GF-D8 (cell line): ENCODE data around the gene ELMO1.

ENCODE experiments used
- DNase-seq: peaks from one replicate; lab custom pipeline; 2025; lab: John Stamatoyannopoulos, UW

The ELMO1 gene

GRCh38 chr7:37346761-37347160 is 101.9 kb downstream of the ELMO1 start:
- DNase-seq = no peak

DNA sequence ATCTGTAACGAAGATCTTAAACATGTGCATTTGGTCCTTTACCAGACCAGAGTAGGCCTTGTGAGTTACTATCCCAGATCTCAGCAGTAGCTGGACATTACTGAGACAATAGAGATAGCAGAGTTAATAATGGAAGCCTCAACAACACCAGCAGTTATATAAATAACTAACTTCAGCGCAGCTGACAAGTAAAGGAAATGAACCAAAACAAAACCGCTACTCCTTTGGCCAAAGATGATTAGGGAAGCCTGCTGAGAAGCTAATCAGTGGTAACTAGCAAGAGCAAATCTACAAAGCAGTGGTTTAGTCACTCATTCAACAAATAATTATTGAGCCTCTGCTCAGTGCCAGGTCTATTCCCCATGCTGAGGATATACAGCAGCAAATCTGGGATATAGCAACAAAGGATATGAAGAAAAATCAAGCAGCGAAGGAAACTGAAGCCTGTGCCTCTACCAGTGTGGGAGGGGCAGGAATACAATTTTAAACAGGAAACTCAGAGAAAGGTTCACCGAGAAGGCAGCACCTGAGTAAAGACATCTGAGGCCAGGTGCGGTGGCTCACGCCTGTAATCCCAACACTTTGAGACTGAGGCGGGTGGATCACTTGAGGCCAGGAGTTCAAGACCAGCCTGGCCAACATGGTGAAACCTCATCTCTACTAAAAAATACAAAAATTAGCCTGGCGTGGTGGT is 103.6 kb downstream of the ELMO1 start:
- DNase-seq = no peak

DNA sequence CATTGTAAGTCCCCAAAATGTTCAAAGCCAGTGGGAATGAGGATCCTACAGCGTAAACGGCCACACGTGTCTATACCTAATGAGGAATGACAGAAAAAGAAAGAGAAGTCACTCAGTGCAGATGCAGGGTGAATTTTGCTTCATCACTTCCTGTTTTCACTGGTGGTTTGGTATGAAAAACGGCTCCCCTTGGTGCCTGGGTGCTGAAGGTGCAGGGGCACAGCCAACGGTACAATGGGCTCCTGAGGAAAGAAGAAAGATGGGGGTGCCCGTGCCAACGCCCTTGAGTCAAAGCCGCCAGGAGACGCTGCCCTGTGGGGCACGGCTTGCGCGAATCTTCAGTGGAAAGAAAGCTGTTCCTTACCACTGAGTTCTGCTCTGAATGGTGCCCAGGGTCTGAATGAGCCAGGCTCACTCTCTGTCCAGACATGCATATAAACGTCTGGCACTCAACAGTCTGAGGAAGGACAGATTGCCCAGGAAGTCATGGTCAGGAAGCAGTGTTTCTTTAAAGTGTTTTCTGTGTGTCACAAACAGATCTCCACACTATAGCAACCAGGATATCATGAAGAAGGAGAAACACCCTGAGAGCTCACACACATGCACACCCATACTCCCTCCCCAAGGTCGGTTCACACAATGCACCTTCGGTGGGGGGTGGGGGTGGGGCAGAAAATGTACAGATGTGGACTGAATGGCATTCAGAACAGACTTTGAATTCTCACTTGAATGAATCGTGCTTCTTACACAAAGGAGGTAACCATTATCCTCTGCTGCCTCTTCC is 105.8 kb downstream of the ELMO1 start:
- DNase-seq = peak; percentile 94

GRCh38 chr7:37342176-37342687 is 106.4 kb downstream of the ELMO1 start:
- no peak for DNase-seq

DNA sequence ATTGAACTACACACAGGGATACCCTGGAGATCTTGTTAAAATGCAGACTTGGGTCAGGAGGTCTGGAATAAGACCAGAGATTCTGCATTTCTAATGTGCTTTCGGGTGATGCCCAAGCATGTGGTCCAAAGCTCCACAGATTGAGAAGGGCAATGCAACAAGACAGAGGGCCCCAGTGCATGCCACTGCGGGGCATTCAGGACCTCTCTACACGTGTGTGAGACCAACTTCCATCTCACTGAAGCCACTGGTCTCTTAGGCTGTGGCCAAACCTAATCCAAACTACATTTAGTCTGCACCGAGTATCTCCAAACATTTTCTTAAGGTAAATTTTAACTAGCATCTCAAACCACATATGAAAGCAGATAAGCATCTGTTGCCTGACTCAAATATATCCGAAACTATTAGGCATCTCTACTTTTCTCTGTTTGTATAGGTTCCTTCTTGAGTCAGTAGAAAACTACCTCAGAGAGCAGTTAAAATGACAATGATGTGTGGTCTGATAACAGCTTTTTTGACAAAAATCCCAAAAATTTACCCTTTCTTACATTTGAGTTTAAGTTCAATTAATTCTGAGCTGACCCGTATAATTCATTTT is 107.5 kb downstream of the ELMO1 start:
- no peak for DNase-seq

GRCh38 chr7:37338966-37339365 is 109.7 kb downstream of the ELMO1 start:
- DNase-seq = no peak

DNA sequence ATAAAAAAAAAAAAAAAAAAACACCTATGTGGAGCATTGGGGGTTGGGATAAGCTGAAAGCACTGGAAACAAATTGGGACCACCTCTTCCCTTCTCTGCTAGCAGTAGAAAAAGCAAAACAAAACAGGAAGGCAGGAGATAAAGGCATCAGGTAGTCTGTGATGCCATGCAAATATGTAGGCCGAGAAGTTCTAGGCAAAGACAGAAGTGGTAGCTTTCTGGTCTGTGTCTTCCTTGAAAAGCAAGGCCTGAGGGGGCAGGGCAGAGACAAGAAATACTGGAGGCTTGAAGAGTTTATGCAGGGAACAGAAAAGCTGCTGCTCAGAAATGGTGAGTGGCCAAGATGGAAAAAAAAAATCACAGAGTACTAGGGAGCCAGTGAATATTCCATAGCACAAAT is 111.1 kb downstream of the ELMO1 start:
- DNase-seq = no peak

GRCh38 chr7:37336259-37336658 is 112.4 kb downstream of the ELMO1 start:
- no peak for DNase-seq

- no peak for DNase-seq
Measured at GRCh38 chr7:37333075-37333474, 115.6 kb downstream of the ELMO1 start.

DNA sequence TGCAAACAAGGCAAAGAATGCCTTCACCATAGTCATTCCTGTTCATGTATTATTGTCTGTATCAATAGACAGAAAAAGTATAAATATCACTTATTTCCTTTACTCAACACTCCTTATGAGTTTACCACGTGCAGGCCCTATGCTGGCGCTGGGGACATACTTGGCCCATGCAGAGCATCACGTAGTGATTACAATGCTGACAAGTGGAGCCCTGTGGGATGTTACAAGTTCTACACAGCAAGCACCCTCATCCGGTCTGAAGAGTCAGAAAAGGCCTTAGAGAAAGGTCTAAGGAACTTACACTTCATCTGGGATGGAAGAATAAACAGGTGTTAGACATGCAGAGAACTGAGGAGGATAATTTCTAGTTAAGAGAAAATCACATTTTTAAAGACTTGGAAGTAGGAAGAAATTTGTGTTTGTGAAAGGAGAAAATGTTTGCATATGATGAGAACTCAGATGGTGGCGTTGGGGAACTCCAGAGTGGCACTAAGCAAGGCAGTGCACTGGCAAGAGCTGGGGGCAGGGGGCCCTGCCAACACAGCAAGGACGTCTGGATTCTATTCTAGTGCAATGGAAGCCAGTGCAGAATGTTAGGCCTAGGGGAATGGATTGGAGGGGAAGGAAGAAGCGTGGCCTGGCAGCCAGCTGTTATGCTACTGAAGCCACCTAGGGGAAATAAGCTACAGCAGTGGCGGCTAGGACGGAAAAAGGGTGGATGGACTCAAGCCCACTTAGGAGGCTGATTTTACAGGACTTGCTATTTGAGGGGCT is 116.2 kb downstream of the ELMO1 start:
- DNase-seq = no peak

DNA sequence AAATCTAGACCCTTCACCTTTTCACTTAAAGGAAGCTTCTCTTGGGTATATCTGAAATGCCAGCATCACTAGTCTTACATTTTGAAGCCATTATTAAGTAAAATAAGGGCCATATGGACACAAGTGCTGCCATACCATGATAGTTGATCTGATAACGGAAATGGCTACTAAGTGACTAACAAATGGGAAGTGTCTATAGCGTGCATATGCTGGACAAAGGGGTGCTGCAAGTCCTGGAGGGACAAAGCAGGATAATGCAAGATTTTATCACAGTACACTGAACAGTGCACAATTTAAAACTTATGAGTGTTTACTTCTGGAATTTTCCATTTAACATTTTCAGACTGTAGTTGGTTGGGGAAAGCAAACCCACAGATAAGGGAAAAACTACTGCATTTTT is 117.9 kb downstream of the ELMO1 start:
- DNase-seq = no peak

GRCh38 chr7:37329940-37330339 is 118.7 kb downstream of the ELMO1 start:
- no peak for DNase-seq

- DNase-seq = no peak
Measured at GRCh38 chr7:37327288-37327687, 121.4 kb downstream of the ELMO1 start.

GRCh38 chr7:37323966-37324365 is 124.7 kb downstream of the ELMO1 start:
- no peak for DNase-seq

GRCh38 chr7:37322831-37323230 is 125.8 kb downstream of the ELMO1 start:
- no peak for DNase-seq

- no peak for DNase-seq
Measured at GRCh38 chr7:37320848-37321468, 127.7 kb downstream of the ELMO1 start.

- no peak for DNase-seq
Measured at GRCh38 chr7:37320140-37320847, 128.4 kb downstream of the ELMO1 start.

GRCh38 chr7:37318541-37318940 is 130.1 kb downstream of the ELMO1 start:
- no peak for DNase-seq

DNA sequence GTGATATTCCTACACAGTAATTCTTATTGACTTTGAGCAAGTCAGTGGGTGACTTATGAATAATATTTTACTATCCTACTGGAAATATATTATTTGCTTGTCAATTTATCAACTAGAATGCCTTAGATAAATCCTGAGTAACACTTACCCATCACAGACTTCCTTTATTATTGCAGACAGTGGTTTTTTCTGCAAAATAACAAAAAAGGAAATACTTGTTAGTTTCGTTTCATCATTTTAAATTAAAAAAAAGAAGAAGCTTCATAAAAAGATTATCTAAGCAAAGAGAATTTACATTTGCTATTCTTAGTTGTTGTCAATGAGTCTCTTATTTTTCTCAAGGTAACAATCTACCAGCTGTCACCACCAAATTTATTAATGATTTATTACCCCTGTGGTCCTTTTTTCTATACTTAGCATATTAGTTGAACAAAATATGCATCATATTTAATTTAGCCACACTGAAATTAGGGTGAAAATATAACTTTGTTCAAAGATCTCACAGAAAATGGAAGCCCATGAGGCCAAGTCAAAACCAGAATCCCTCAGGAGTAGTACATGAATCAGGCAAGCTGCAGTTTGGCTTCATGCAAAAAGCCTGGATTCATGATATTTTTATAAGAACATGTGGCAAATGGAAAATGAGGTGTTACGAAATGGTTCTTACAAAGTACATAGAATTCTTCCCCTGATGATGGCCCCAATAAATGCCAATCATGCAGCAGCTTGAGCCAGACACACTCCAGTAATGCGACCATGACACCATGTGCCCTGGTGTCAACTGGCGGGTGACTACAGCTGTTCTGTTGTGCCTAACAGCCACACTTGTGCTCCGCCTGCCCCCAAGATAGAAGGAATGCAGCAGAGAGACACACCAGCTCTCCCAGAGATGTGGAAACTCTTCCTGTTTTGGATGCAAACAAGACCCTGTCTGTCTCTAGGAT is 132.6 kb downstream of the ELMO1 start:
- no peak for DNase-seq

DNA sequence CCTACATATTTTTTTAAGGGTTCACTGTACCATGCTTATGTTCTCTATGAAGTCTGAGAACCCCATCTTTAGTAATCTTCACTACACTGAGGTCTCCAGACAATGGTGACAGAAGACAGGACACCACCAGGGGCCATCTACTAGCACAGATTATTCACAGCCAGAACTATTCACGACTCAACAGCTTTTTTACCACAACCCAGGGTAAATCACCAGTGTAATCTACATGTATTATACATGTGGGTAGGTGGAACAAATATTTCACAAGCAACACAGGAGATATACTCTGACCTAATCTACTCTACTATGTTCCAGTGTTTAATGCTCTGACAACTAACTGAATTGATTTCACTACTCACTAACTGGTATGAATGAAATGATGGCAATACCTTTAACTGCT is 136.1 kb downstream of the ELMO1 start:
- no peak for DNase-seq
